ENCODE results near the gene SALL3. TPM values are rescaled to one million over a fixed set of nuclear protein-coding genes. Genes with fewer than 3 reads are reported as not detected.

Gene SALL3
- total RNA-seq: 7.4 TPM

- peak within 1 kb of the TSS; percentile 88 for H3K27ac ChIP-seq
- intact Hi-C loops (cut with DNase I): no loop called here
- no peaks in the 10 kb centered on the region for H3K27me3 ChIP-seq
- peak within 1 kb of the TSS; percentile 47 to 55 for H3K4me3 ChIP-seq
- TF ChIP-seq POLR2A (IDR thresholded peaks at IDR 0.05) (no peak), CTCF (IDR thresholded peaks at IDR 0.05) (no peak), POLR2AphosphoS5 (IDR thresholded peaks at IDR 0.05; ENCODE audit: insufficient read depth in 1 of 2, low read depth in 1 of 2) (no peak)
- H3K36me3 ChIP-seq: no peaks in the 10 kb centered on the region
- no peak for DNase-seq (ENCODE audit: extremely low spot score in 2 of 2)
- no peaks in the 10 kb centered on the region for H3K9me3 ChIP-seq
- H3K4me1 ChIP-seq: no peaks in the 10 kb centered on the region
These were observed at the start of gene SALL3 for GRCh38 chr18:78979730-78980278. Gene SALL3, plus strand, starts transcription at chr18:78979818. Its CDS starts 457 bp downstream, at chr18:78980275.

GRCh38 chr18:78932281-78932680, 47.3 kb upstream of the SALL3 start:
- H3K36me3 ChIP-seq: no peaks in the 10 kb centered on the region
- H3K4me1 ChIP-seq: no peaks in the 10 kb centered on the region
- H3K9me3 ChIP-seq: no peaks in the 10 kb centered on the region
- no peaks in the 10 kb centered on the region for H3K27me3 ChIP-seq
- no peak overlapping the region for H3K4me3 ChIP-seq
- no peak overlapping the region for H3K27ac ChIP-seq
- TF ChIP-seq POLR2AphosphoS5 (IDR thresholded peaks at IDR 0.05; ENCODE audit: insufficient read depth in 1 of 2, low read depth in 1 of 2): no peak
- no peak for TF ChIP-seq POLR2A (IDR thresholded peaks at IDR 0.05)
- TF ChIP-seq CTCF (IDR thresholded peaks at IDR 0.05): no peak
- intact Hi-C loops (cut with DNase I): no loop called here
- no peak for DNase-seq (ENCODE audit: extremely low spot score in 2 of 2)

- no peak overlapping the region for H3K4me3 ChIP-seq
- no peaks in the 10 kb centered on the region for H3K9me3 ChIP-seq
- H3K4me1 ChIP-seq: no peaks in the 10 kb centered on the region
- no peaks in the 10 kb centered on the region for H3K27me3 ChIP-seq
- no peak overlapping the region for H3K27ac ChIP-seq
- H3K36me3 ChIP-seq: no peaks in the 10 kb centered on the region
- no peak for TF ChIP-seq POLR2A (IDR thresholded peaks at IDR 0.05)
- no peak for TF ChIP-seq CTCF (IDR thresholded peaks at IDR 0.05)
- TF ChIP-seq POLR2AphosphoS5 (IDR thresholded peaks at IDR 0.05; ENCODE audit: insufficient read depth in 1 of 2, low read depth in 1 of 2): no peak
- intact Hi-C loops (cut with DNase I): no loop called here
- no peak for DNase-seq (ENCODE audit: extremely low spot score in 2 of 2)
These were observed 45.6 kb upstream of the SALL3 start for GRCh38 chr18:78934003-78934402.

- H3K27ac ChIP-seq: no peak overlapping the region
- H3K4me3 ChIP-seq: no peak overlapping the region
- H3K9me3 ChIP-seq: no peaks in the 10 kb centered on the region
- no peaks in the 10 kb centered on the region for H3K36me3 ChIP-seq
- no peaks in the 10 kb centered on the region for H3K4me1 ChIP-seq
- DNase-seq (ENCODE audit: extremely low spot score in 2 of 2): no peak
- H3K27me3 ChIP-seq: no peaks in the 10 kb centered on the region
- intact Hi-C loops (cut with DNase I): no loop called here
- TF ChIP-seq POLR2AphosphoS5 (IDR thresholded peaks at IDR 0.05; ENCODE audit: insufficient read depth in 1 of 2, low read depth in 1 of 2) (no peak), CTCF (IDR thresholded peaks at IDR 0.05) (no peak), POLR2A (IDR thresholded peaks at IDR 0.05) (no peak)
These were observed 44.9 kb upstream of the SALL3 start for GRCh38 chr18:78934551-78935225.

- TF ChIP-seq CTCF (IDR thresholded peaks at IDR 0.05): no peak
- no peak for TF ChIP-seq POLR2A (IDR thresholded peaks at IDR 0.05)
- no peak for TF ChIP-seq POLR2AphosphoS5 (IDR thresholded peaks at IDR 0.05; ENCODE audit: insufficient read depth in 1 of 2, low read depth in 1 of 2)
- Histone ChIP-seq H3K27me3 (no peaks in the 10 kb centered on the region), H3K4me3 (no peak overlapping the region), H3K36me3 (no peaks in the 10 kb centered on the region), H3K27ac (no peak overlapping the region), H3K4me1 (no peaks in the 10 kb centered on the region), H3K9me3 (no peaks in the 10 kb centered on the region)
- DNase-seq (ENCODE audit: extremely low spot score in 2 of 2): no peak
- intact Hi-C loops (cut with DNase I): no loop called here
These were observed 44.2 kb upstream of the SALL3 start for GRCh38 chr18:78935406-78935805.

Data from vagina (tissue), 2 donors.